AG10803 (cell line): Measurements from ENCODE around the gene PPFIBP2.

Experiments used
- DNase-seq: peaks from one replicate; pipeline ENCODE4 v3.0.0; 2010; ENCODE audit warnings: low read depth
- H3K4me3 ChIP-seq: 2 replicates; pipeline ENCODE4 v1.5.1; 2011; ENCODE audit warnings: mild to moderate bottlenecking, low read length, control low read depth
- TF ChIP-seq, protein P1 (sequence below): conservative IDR thresholded peaks from 2 replicates; pipeline ENCODE4 v1.5.1; 2011; ENCODE audit warnings: mild to moderate bottlenecking, low read length, control low read depth, inconsistent platforms

Gene PPFIBP2

DNA sequence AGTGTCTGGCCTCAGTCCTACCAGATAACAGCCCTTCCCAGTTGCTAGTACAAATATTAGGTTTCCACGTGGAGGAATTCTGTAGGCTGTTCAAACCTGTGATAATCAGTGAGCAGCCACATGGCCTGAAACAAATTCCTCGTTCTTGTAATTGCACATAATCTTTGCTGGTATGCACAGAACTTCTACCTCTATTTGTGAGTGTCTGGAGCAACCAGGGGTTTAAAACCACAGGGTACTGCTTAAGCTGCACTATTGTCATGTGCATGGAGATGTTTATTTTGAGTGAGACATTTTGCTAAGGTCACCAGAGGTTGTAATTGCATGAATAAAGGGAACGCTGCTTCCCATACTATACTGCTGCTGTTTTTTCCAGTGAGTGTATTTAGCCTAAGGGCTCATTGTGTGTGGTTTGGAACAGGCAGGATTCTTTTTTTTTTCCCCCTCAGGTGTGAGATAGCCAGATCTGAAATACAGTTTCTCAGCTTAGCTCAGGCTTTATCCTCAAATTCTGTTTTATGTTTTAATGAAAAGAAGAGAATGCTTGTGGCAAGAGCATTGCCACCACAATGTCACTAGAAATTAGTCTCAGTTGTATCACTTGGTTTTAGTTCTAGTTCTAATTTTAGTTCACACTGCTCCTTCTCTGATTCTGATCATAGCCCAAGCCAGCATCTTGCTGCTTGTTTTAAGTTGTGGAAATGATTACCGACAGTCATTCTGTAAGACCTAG lies 99.0 kb downstream of the PPFIBP2 start:
- DNase-seq, result no peak
- TF ChIP-seq, protein P1, sequence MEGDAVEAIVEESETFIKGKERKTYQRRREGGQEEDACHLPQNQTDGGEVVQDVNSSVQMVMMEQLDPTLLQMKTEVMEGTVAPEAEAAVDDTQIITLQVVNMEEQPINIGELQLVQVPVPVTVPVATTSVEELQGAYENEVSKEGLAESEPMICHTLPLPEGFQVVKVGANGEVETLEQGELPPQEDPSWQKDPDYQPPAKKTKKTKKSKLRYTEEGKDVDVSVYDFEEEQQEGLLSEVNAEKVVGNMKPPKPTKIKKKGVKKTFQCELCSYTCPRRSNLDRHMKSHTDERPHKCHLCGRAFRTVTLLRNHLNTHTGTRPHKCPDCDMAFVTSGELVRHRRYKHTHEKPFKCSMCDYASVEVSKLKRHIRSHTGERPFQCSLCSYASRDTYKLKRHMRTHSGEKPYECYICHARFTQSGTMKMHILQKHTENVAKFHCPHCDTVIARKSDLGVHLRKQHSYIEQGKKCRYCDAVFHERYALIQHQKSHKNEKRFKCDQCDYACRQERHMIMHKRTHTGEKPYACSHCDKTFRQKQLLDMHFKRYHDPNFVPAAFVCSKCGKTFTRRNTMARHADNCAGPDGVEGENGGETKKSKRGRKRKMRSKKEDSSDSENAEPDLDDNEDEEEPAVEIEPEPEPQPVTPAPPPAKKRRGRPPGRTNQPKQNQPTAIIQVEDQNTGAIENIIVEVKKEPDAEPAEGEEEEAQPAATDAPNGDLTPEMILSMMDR, result no peak
- no peak overlapping the region for H3K4me3 ChIP-seq

GRCh38 chr11:7613394-7613720 lies 99.6 kb downstream of the PPFIBP2 start:
- no peak overlapping the region for H3K4me3 ChIP-seq
- DNase-seq, result no peak
- TF ChIP-seq, protein P1, result no peak

DNA sequence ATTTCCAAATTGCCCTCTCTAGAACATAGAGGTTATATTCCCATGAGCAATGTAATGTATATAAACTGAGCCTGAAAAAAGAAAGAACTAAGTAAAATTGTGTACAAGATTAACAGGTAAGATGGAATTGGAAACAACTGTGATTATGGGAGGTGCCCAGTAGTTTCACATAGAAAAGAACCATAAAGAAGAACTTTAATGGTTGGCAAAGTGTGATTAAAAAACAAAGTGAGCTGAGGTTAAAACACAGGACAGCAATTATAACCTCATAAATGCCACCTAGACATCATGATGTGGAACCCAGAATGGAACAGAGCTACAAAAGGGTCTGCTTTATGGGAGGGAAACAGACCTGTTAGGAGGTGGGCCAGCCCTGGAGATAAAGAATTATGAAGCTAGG lies 100.9 kb downstream of the PPFIBP2 start:
- no peak for DNase-seq
- TF ChIP-seq, protein P1, result no peak
- H3K4me3 ChIP-seq, result no peak overlapping the region

DNA sequence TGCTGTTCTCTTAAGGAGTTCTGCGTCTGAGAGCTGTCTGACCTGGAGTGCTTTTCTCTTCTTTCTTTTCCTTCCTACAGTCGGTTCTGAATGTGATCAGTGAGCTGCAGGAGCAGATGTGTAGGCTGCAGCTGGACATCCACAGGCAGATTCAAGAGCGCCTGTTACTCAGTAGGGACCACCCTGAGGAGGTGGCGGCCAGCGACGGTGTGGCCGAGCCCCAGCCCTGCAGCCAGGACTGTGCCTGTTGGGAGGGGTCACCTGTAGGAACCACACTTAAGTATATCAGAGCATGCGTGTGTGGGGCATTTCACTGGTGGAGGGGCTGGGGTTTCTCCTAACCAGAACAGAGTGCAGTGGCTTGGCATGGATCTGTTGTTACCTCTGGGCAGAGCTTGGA lies 103.2 kb downstream of the PPFIBP2 start:
- DNase-seq, result no peak
- TF ChIP-seq, protein P1, result no peak
- no peak overlapping the region for H3K4me3 ChIP-seq

DNA sequence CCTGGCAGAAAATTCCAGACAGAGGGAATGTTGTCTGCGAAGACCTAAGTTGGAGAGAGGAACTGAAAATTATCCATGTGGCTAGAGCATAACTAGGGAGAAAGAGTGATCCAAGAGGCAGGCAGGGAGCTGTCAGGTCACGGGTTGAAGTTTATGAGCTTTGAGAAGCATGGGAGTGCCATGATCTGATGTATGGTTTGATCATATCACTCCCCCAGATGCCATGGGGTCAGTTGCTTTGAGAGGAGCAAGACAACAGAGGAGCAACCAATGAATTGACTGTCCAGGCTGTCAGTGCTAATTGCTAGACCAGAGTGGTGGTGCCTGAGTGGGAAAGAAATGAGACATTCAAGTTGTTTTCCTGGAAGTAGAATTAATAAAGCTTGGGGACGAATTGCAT lies 105.5 kb downstream of the PPFIBP2 start:
- no peak for DNase-seq
- H3K4me3 ChIP-seq, result no peak overlapping the region
- TF ChIP-seq, protein P1, result no peak

GRCh38 chr11:7621090-7621489 lies 107.3 kb downstream of the PPFIBP2 start:
- no peak overlapping the region for H3K4me3 ChIP-seq
- no peak for DNase-seq
- TF ChIP-seq, protein P1, result no peak

- no peak overlapping the region for H3K4me3 ChIP-seq
- TF ChIP-seq, protein P1, result no peak
- DNase-seq, result no peak
Measured at GRCh38 chr11:7621554-7621953, 107.8 kb downstream of the PPFIBP2 start.
